GM18858 (cell line): ENCODE data around the gene FAM83C.
"Not testable (repeated sequence)": the region's sequence is repeated elsewhere in the genome, so short reads cannot be mapped to it uniquely, and the experiment has no call there.

Experiments used
- ATAC-seq: cut with Tn5 transposase; IDR thresholded peaks from one replicate; pipeline ENCODE4 v1.9.1; 2021; ENCODE audit not compliant: unreplicated experiment

FAM83C gene

GRCh38 chr20:35269055-35269781 lies 23.0 kb downstream of the FAM83C start:
- no peak for ATAC-seq

GRCh38 chr20:35267092-35267491 lies 25.1 kb downstream of the FAM83C start:
- no peak for ATAC-seq

- ATAC-seq, result no peak
Observed at GRCh38 chr20:35264755-35265154, 27.5 kb downstream of the FAM83C start.

GRCh38 chr20:35263532-35264341 lies 28.5 kb downstream of the FAM83C start:
- ATAC-seq, result no peak

GRCh38 chr20:35262731-35263531 lies 29.3 kb downstream of the FAM83C start:
- ATAC-seq, result not testable (repeated sequence)

- ATAC-seq, result not testable (repeated sequence)
Observed at GRCh38 chr20:35262321-35262720, 29.9 kb downstream of the FAM83C start.

- no peak for ATAC-seq
Observed at GRCh38 chr20:35260426-35260825, 31.8 kb downstream of the FAM83C start.

GRCh38 chr20:35257175-35257909 lies 34.9 kb downstream of the FAM83C start:
- ATAC-seq, result no peak

GRCh38 chr20:35254448-35254999 lies 37.7 kb downstream of the FAM83C start:
- ATAC-seq, result no peak

- ATAC-seq, result no peak
Observed at GRCh38 chr20:35253010-35253409, 39.2 kb downstream of the FAM83C start.

- not testable (repeated sequence) for ATAC-seq
Observed at GRCh38 chr20:35252598-35252997, 39.6 kb downstream of the FAM83C start.

GRCh38 chr20:35252037-35252461 lies 40.2 kb downstream of the FAM83C start:
- ATAC-seq, result peak; percentile 40

GRCh38 chr20:35251613-35251940 lies 40.6 kb downstream of the FAM83C start:
- ATAC-seq, result no peak

GRCh38 chr20:35248641-35249475 lies 43.4 kb downstream of the FAM83C start:
- ATAC-seq, result no peak

- no peak for ATAC-seq
Observed at GRCh38 chr20:35246723-35247122, 45.5 kb downstream of the FAM83C start.

GRCh38 chr20:35243986-35244385 lies 48.2 kb downstream of the FAM83C start:
- ATAC-seq, result no peak

GRCh38 chr20:35243317-35243716 lies 48.9 kb downstream of the FAM83C start:
- ATAC-seq, result no peak

- no peak for ATAC-seq
Observed at GRCh38 chr20:35240811-35241293, 51.4 kb downstream of the FAM83C start.

- ATAC-seq, result no peak
Observed at GRCh38 chr20:35240083-35240810, 52.0 kb downstream of the FAM83C start.
